Measurements from ENCODE around the gene PFDN2. TPM values are rescaled to one million over a fixed set of nuclear protein-coding genes. Genes with fewer than 3 reads are reported as not detected.

Gene PFDN2
- total RNA-seq, 1 donor from 2014 or later = 74.1 TPM

- H3K9me3 Mint-ChIP-seq = no peaks in the 10 kb centered on the region
- H3K36me3 Mint-ChIP-seq = peaks cover 22% of the 10 kb centered on the region
- Histone ChIP-seq H4K20me1 (ENCODE audit: low read depth) (peaks cover 15% of the 10 kb centered on the region), H3K27me3 (no peaks in the 10 kb centered on the region), H3K79me2 (ENCODE audit: low read depth) (peaks cover 73% of the 10 kb centered on the region), H3F3A (ENCODE audit: low read depth) (peaks cover 38% of the 10 kb centered on the region), H3K4me1 (peaks cover 20% of the 10 kb centered on the region), H3K27ac (peak overlapping the region; percentile 98), H3K9me3 (ENCODE audit: low read depth) (no peaks in the 10 kb centered on the region), H2AFZ (replicated peaks) (peak overlapping the region; percentile 58), H3K9ac (peak overlapping the region; percentile 78), H3K36me3 (no peaks in the 10 kb centered on the region), H3K4me2 (peak overlapping the region; percentile 90), H3K4me3 (peak overlapping the region; percentile 77)
- no peaks in the 10 kb centered on the region for H3K27me3 Mint-ChIP-seq (ENCODE audit: insufficient read depth, low read depth)
- H3K27ac Mint-ChIP-seq = peak overlapping the region; percentile 95
- no peak overlapping the region for H3K4me3 Mint-ChIP-seq
- TF ChIP-seq EZH2phosphoT487 (IDR thresholded peaks at IDR 0.05) (no peak), EZH2 (IDR thresholded peaks at IDR 0.05) (no peak), CTCF (IDR thresholded peaks at IDR 0.05) (no peak)
- DNase-seq (ENCODE audit: low spot score) = peak; percentile 36
- peaks cover 26% of the 10 kb centered on the region for H3K4me1 Mint-ChIP-seq
Observed at GRCh38 chr1:161131523-161132409, 13.9 kb upstream of the PFDN2 start.

GRCh38 chr1:161130266-161130665 lies 12.4 kb upstream of the PFDN2 start:
- Histone ChIP-seq H2AFZ (replicated peaks) (no peak overlapping the region), H3K36me3 (no peaks in the 10 kb centered on the region), H3F3A (ENCODE audit: low read depth) (peaks cover 38% of the 10 kb centered on the region), H3K4me3 (peak overlapping the region; percentile 77), H3K27ac (no peak overlapping the region), H3K79me2 (ENCODE audit: low read depth) (peaks cover 86% of the 10 kb centered on the region), H3K4me2 (peak overlapping the region; percentile 90), H3K9ac (peak overlapping the region; percentile 6), H4K20me1 (ENCODE audit: low read depth) (peaks cover 22% of the 10 kb centered on the region), H3K27me3 (no peaks in the 10 kb centered on the region), H3K9me3 (ENCODE audit: low read depth) (no peaks in the 10 kb centered on the region), H3K4me1 (peaks cover 20% of the 10 kb centered on the region)
- H3K27me3 Mint-ChIP-seq (ENCODE audit: insufficient read depth, low read depth) = no peaks in the 10 kb centered on the region
- peaks cover 26% of the 10 kb centered on the region for H3K36me3 Mint-ChIP-seq
- no peak overlapping the region for H3K27ac Mint-ChIP-seq
- no peaks in the 10 kb centered on the region for H3K9me3 Mint-ChIP-seq
- no peak overlapping the region for H3K4me3 Mint-ChIP-seq
- H3K4me1 Mint-ChIP-seq = peaks cover 28% of the 10 kb centered on the region
- DNase-seq (ENCODE audit: low spot score) = no peak
- TF ChIP-seq EZH2phosphoT487 (IDR thresholded peaks at IDR 0.05) = no peak
- no peak for TF ChIP-seq CTCF (IDR thresholded peaks at IDR 0.05)
- no peak for TF ChIP-seq EZH2 (IDR thresholded peaks at IDR 0.05)

GRCh38 chr1:161128591-161129420 lies 11.0 kb upstream of the PFDN2 start:
- Mint-ChIP-seq H3K9me3 (no peaks in the 10 kb centered on the region), H3K36me3 (peaks cover 26% of the 10 kb centered on the region), H3K4me1 (peaks cover 25% of the 10 kb centered on the region), H3K4me3 (no peak overlapping the region), H3K27me3 (ENCODE audit: insufficient read depth, low read depth) (no peaks in the 10 kb centered on the region), H3K27ac (no peak overlapping the region)
- no peak for DNase-seq (ENCODE audit: low spot score)
- no peak overlapping the region for H2AFZ ChIP-seq (replicated peaks)
- H3K27ac ChIP-seq = no peak overlapping the region
- H3K4me2 ChIP-seq = no peak overlapping the region
- H3F3A ChIP-seq (ENCODE audit: low read depth) = peaks cover 33% of the 10 kb centered on the region
- no peak overlapping the region for H3K9ac ChIP-seq
- peaks cover 20% of the 10 kb centered on the region for H3K4me1 ChIP-seq
- peaks cover 77% of the 10 kb centered on the region for H3K79me2 ChIP-seq (ENCODE audit: low read depth)
- peaks cover 24% of the 10 kb centered on the region for H4K20me1 ChIP-seq (ENCODE audit: low read depth)
- H3K4me3 ChIP-seq = no peak overlapping the region
- H3K27me3 ChIP-seq = no peaks in the 10 kb centered on the region
- TF ChIP-seq EZH2 (IDR thresholded peaks at IDR 0.05) = no peak
- no peaks in the 10 kb centered on the region for H3K9me3 ChIP-seq (ENCODE audit: low read depth)
- no peaks in the 10 kb centered on the region for H3K36me3 ChIP-seq
